HepG2 (cell line): ENCODE data around the gene CNBD2. TPM values are rescaled to one million over a fixed set of nuclear protein-coding genes. Genes with fewer than 3 reads are reported as not detected.

Experiments used
- FUBP1 ChIP-seq: sonication (generic); formaldehyde crosslinking; IDR thresholded peaks from 2 replicates; pipeline ENCODE4 v1.5.1; 2020; ENCODE audit warnings: missing genetic modification reagents, mild to moderate bottlenecking, borderline replicate concordance
- GTF3A ChIP-seq: sonication (generic); formaldehyde crosslinking; conservative IDR thresholded peaks from 2 replicates; pipeline ENCODE4 v1.4.0; 2020; ENCODE audit warnings: mild to moderate bottlenecking, missing genetic modification reagents
- HDAC6 ChIP-seq: fragments of 200-600 bp; sonication (generic); IDR thresholded peaks from 2 replicates; pipeline ENCODE4 v1.7.0; 2017; ENCODE audit warnings: mild to moderate bottlenecking, antibody characterized with exemption, low read length, low read depth
- LCORL ChIP-seq, 2 experiments: fragments of 450-650 bp in 1 of 2; sonication (generic) in 1 of 2; formaldehyde crosslinking in 1 of 2; IDR thresholded peaks; 2 replicates each; pipeline versions ENCODE4 v1.5.0 to v1.6.1; 2017 to 2020; ENCODE audit warnings: antibody characterized with exemption in 1 of 2, missing genetic modification reagents in 1 of 2
- MED13 ChIP-seq: sonication (generic); formaldehyde crosslinking; IDR thresholded peaks from 2 replicates; pipeline ENCODE4 v1.5.0; 2020; ENCODE audit warnings: missing genetic modification reagents
- NR2C2 ChIP-seq: sonication (generic); formaldehyde crosslinking; IDR thresholded peaks from 2 replicates; pipeline ENCODE4 v1.4.0; 2020; ENCODE audit warnings: missing genetic modification reagents, mild to moderate bottlenecking, moderate library complexity, borderline replicate concordance
- RFXANK ChIP-seq: IDR thresholded peaks from 2 replicates; pipeline ENCODE4 v1.6.1; 2016
- SNAI1 ChIP-seq: sonication (generic); formaldehyde crosslinking; IDR thresholded peaks from 2 replicates; pipeline ENCODE4 v1.5.0; 2020; ENCODE audit warnings: mild to moderate bottlenecking, missing genetic modification reagents, borderline replicate concordance
- SOX13 ChIP-seq, 3 experiments: fragments of 450-650 bp in 1 of 3; sonication (generic) in 1 of 3; formaldehyde crosslinking in 1 of 3; IDR thresholded peaks in 2 of 3; conservative IDR thresholded peaks in 1 of 3; 2 replicates each; pipeline versions ENCODE4 v1.5.0 to v1.6.1; 2016 to 2020; ENCODE audit warnings: antibody characterized with exemption in 1 of 3, mild to moderate bottlenecking in 1 of 3, missing compliant biosample characterization in 1 of 3, missing genetic modification reagents in 1 of 3, moderate library complexity in 1 of 3
- SP2 ChIP-seq: sonication (generic); formaldehyde crosslinking; IDR thresholded peaks from 2 replicates; pipeline ENCODE4 v1.5.1; 2020; ENCODE audit warnings: mild to moderate bottlenecking, missing genetic modification reagents
- ZBTB49 ChIP-seq: sonication (generic); formaldehyde crosslinking; IDR thresholded peaks from 2 replicates; pipeline ENCODE4 v1.4.0; 2020; ENCODE audit warnings: missing genetic modification reagents, borderline replicate concordance
- ZFAT ChIP-seq: sonication (generic); formaldehyde crosslinking; conservative IDR thresholded peaks from 2 replicates; pipeline ENCODE4 v1.8.1; 2023; ENCODE audit warnings: missing genetic modification reagents, inconsistent platforms
- ZNF251 ChIP-seq: sonication (generic); formaldehyde crosslinking; IDR thresholded peaks from 2 replicates; pipeline ENCODE4 v1.9.0; 2021; ENCODE audit warnings: mild to moderate bottlenecking, missing genetic modification reagents
- ZNF274 ChIP-seq: sonication (generic); formaldehyde crosslinking; IDR thresholded peaks from 2 replicates; pipeline ENCODE4 v1.5.1; 2020; ENCODE audit warnings: mild to moderate bottlenecking, missing genetic modification reagents
- ZNF281 ChIP-seq: sonication (generic); formaldehyde crosslinking; IDR thresholded peaks from 2 replicates; pipeline ENCODE4 v1.4.0; 2020; ENCODE audit warnings: missing genetic modification reagents, borderline replicate concordance
- ZNF552 ChIP-seq: sonication (generic); formaldehyde crosslinking; IDR thresholded peaks from 2 replicates; pipeline ENCODE4 v1.9.0; 2022; ENCODE audit warnings: missing genetic modification reagents, mild to moderate bottlenecking, borderline replicate concordance
- ZNF563 ChIP-seq: sonication (generic); formaldehyde crosslinking; IDR thresholded peaks from 2 replicates; pipeline ENCODE4 v1.8.0; 2022; ENCODE audit warnings: mild to moderate bottlenecking, moderate library complexity, missing genetic modification reagents
- ZNF567 ChIP-seq: sonication (generic); formaldehyde crosslinking; IDR thresholded peaks from 2 replicates; pipeline ENCODE4 v1.8.1; 2023; ENCODE audit warnings: mild to moderate bottlenecking, missing genetic modification reagents, borderline replicate concordance
- ZNF746 ChIP-seq: sonication (generic); formaldehyde crosslinking; IDR thresholded peaks from 2 replicates; pipeline ENCODE4 v1.8.0; 2022; ENCODE audit warnings: mild to moderate bottlenecking, missing genetic modification reagents
- ZNF776 ChIP-seq: sonication (generic); formaldehyde crosslinking; IDR thresholded peaks from 2 replicates; pipeline ENCODE4 v1.4.0; 2020; ENCODE audit warnings: mild to moderate bottlenecking, missing genetic modification reagents
- ZNF790 ChIP-seq: sonication (generic); formaldehyde crosslinking; IDR thresholded peaks from 2 replicates; pipeline ENCODE4 v1.8.0; 2022; ENCODE audit warnings: missing genetic modification reagents, mild to moderate bottlenecking, borderline replicate concordance
- polyA plus RNA-seq, 8 experiments: library from polyadenylated mRNA; depleted of rRNA in 3 of 8; stranded (reverse) in 7 of 8; unstranded in 1 of 8; fragments of >200 nt; fragmentation: Illumina TruSeq in 4 of 8; extraction: Trizol in 4 of 8; gene quantifications; 2 replicates each; pipeline versions ENCODE4 v1.2.1 to v1.2.3, GENCODE V29; 2011 to 2016; ENCODE audit warnings: low read depth in 4 of 8, missing spikeins in 1 of 8, mixed read lengths in 1 of 8; ENCODE audit not compliant: insufficient read depth in 1 of 8
- total RNA-seq, 5 experiments: library from RNA; depleted of rRNA; stranded (reverse); fragments of >200 nt; fragmentation: Illumina TruSeq; extraction: Trizol; gene quantifications; 2 replicates each; pipeline ENCODE4 v1.2.3, GENCODE V29; 2016; ENCODE audit warnings: low read depth in 1 of 5

CNBD2 gene
- total and polyA plus RNA-seq, 2 of the 13 experiments (the other 11 are each of a cell fraction or from before 2014, with no cell fraction given): 12.4 to 22.8 TPM

GRCh38 chr20:36063916-36064657 is 95.7 kb downstream of the CNBD2 start (continued):
- TF ChIP-seq ZNF281: no peak
- TF ChIP-seq NR2C2 (CRISPR knock-in tag): no peak
- 0 out of 2 replicates have a peak, but pooled peaks have one; percentile 16 for TF ChIP-seq ZNF563 (CRISPR knock-in tag)
- no peak for TF ChIP-seq ZNF567
- no peak for TF ChIP-seq LCORL (IDR thresholded peaks at IDR 0.05)
- TF ChIP-seq LCORL (CRISPR knock-in tag; IDR thresholded peaks at IDR 0.05): no peak
- 0 out of 2 replicates have a peak, but pooled peaks have one; percentile 27 for TF ChIP-seq MED13 (CRISPR knock-in tag)
- TF ChIP-seq ZNF274 (CRISPR knock-in tag): peak; percentile 16; the same call in 1 of the 2 replicates
- 0 out of 2 replicates have a peak, but pooled peaks have one; percentile 52 for TF ChIP-seq ZNF251 (CRISPR knock-in tag)
- peak; percentile 17; the same call in 1 of the 2 replicates for TF ChIP-seq ZNF776 (CRISPR knock-in tag)
- no peak for TF ChIP-seq GTF3A (CRISPR knock-in tag)
- 0 out of 2 replicates have a peak, but pooled peaks have one; percentile 24 for TF ChIP-seq ZNF790 (CRISPR knock-in tag)
- peak; percentile 19; the same call in 1 of the 2 replicates for TF ChIP-seq SNAI1
- TF ChIP-seq ZNF746 (CRISPR knock-in tag): peak; percentile 70
- peak; percentile 16; the same call in 1 of the 2 replicates for TF ChIP-seq RFXANK (CRISPR knock-in tag)
- no peak; the same call in 1 of the 2 replicates for TF ChIP-seq ZFAT
- no peak for TF ChIP-seq FUBP1 (CRISPR knock-in tag)
- no peak for TF ChIP-seq ZBTB49 (CRISPR knock-in tag)
- no peak for TF ChIP-seq HDAC6
- 0 out of 2 replicates have a peak, but pooled peaks have one; percentile 68 for TF ChIP-seq ZNF552
- TF ChIP-seq SOX13 (IDR thresholded peaks at IDR 0.05): no peak
- TF ChIP-seq SOX13 (CRISPR knock-in tag; conservative IDR thresholded peaks at IDR 0.05 in 1 of 2, IDR thresholded peaks at IDR 0.05 in 1 of 2): peak in 1 of 2 experiments; percentile 3; a peak in 1 of 4 replicates
- peak; percentile 22; the same call in 1 of the 2 replicates for TF ChIP-seq SP2 (CRISPR knock-in tag)
